Peyer's patch (tissue), 4 donors: Measurements from ENCODE around the gene TIGD3.

Source experiments
- POLR2A ChIP-seq, 2 donors: fragments of 450-650 bp; IDR thresholded peaks; one replicate each; pipeline ENCODE4 v1.5.1; 2017; ENCODE audit warnings: antibody characterized with exemption in 2 of 2, mild to moderate bottlenecking in 2 of 2, moderate library complexity in 2 of 2
- TF ChIP-seq, protein P1 (sequence below), 6 experiments: fragments of 450-650 bp in 4 of 6; fragments of 200-600 bp in 2 of 6; sonication (generic) in 1 of 6; IDR thresholded peaks; one replicate each; pipeline ENCODE4 v1.5.1; 2017 to 2019; ENCODE audit warnings: antibody characterized with exemption in 6 of 6, mild to moderate bottlenecking in 3 of 6, moderate library complexity in 1 of 6

DNA sequence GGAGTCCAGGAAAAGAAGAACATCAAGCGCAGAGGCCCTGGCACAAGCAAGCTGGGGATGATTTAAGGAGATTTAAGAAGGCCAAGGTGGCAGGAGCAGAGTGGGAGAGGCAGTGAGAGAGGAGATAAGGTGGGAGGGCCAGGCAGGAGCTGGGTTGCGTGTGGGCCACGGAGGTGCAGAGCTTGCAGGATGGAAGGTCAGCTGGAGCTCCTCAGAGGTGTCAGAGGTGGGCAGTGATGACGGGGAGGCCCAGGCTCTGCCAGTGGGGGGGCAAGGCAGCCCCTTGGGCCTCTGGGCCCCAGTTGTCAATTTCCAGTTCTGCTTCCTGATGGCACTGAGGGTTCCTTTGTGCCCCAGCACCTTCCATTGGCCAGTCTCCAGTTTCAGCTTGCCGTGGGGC lies 38.3 kb downstream of the TIGD3 start:
- no peak for TF ChIP-seq POLR2A (IDR thresholded peaks at IDR 0.05)
- TF ChIP-seq, protein P1, sequence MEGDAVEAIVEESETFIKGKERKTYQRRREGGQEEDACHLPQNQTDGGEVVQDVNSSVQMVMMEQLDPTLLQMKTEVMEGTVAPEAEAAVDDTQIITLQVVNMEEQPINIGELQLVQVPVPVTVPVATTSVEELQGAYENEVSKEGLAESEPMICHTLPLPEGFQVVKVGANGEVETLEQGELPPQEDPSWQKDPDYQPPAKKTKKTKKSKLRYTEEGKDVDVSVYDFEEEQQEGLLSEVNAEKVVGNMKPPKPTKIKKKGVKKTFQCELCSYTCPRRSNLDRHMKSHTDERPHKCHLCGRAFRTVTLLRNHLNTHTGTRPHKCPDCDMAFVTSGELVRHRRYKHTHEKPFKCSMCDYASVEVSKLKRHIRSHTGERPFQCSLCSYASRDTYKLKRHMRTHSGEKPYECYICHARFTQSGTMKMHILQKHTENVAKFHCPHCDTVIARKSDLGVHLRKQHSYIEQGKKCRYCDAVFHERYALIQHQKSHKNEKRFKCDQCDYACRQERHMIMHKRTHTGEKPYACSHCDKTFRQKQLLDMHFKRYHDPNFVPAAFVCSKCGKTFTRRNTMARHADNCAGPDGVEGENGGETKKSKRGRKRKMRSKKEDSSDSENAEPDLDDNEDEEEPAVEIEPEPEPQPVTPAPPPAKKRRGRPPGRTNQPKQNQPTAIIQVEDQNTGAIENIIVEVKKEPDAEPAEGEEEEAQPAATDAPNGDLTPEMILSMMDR (IDR thresholded peaks at IDR 0.05) = no peak
